Measurements from ENCODE around the gene FOXL2. TPM values are rescaled to one million over a fixed set of nuclear protein-coding genes. Genes with fewer than 3 reads are reported as not detected.

FOXL2 gene
- total RNA-seq, 1 experiment from 2014 or later = not detected

Other genes with a start within 250 kb of the FOXL2 start
- 8.3 and 15.7 TPM in 2 replicates for gene PIK3CB, start 112.2 kb downstream of the FOXL2 start, total RNA-seq (2014; rRNA removed)
- gene FOXL2NB, start 80 bp upstream of the FOXL2 start, total RNA-seq (2014; rRNA removed) = 0.17 TPM in 1 of 2 replicates, not detected in the other
- not detected in 2 replicates for gene PRR23A, start 59.1 kb upstream of the FOXL2 start, total RNA-seq (2014; rRNA removed)
- not detected in 2 replicates for gene PRR23B, start 73.8 kb upstream of the FOXL2 start, total RNA-seq (2014; rRNA removed)
- gene PRR23C, start 97.8 kb upstream of the FOXL2 start, total RNA-seq (2014; rRNA removed) = not detected in 2 replicates

Measured in PC-3 (cell line).